Measurements from ENCODE around the gene VTI1A. TPM values are rescaled to one million over a fixed set of nuclear protein-coding genes. Genes with fewer than 3 reads are reported as not detected.
"Not testable (repeated sequence)": the region's sequence is repeated elsewhere in the genome, so short reads cannot be mapped to it uniquely, and the experiment has no call there.

The VTI1A gene
- total RNA-seq, 3 donors from 2014 or later (not counting 1 experiment from before 2014, with no cell fraction given) = 62.6 to 77.6 (median 68.2) TPM

- Histone ChIP-seq H3K27me3 (ENCODE audit: control insufficient read depth, insufficient read depth, low read length) (no peaks in the 10 kb centered on the region), H3K9me3 (ENCODE audit: control insufficient read depth, insufficient read depth, low read length) (no peaks in the 10 kb centered on the region), H3K36me3 (ENCODE audit: control insufficient read depth, insufficient read depth, low read length) (no peaks in the 10 kb centered on the region), H3K4me3 (ENCODE audit: low read length) (no peak overlapping the region), H3K27ac (ENCODE audit: low read length) (no peak overlapping the region), H3K4me1 (ENCODE audit: control insufficient read depth, insufficient read depth, low read length) (no peaks in the 10 kb centered on the region)
- 95% methylated on average over 1 of the region's 2 CpGs for WGBS (ENCODE audit: insufficient coverage)
- no peak for ATAC-seq
- H3K4me1 Mint-ChIP-seq = peaks cover under 1 to 7% of the 10 kb centered on the region in 2 donors
- H3K27ac Mint-ChIP-seq = no peak overlapping the region
- TF ChIP-seq CTCF (IDR thresholded peaks at IDR 0.05) = no peak
- no peak overlapping the region for H3K4me3 Mint-ChIP-seq
- H3K27me3 Mint-ChIP-seq (ENCODE audit: low read depth in 2 of 2) = no peaks in the 10 kb centered on the region
- intact Hi-C loops (cut with micrococcal nuclease) = no loop called here
- H3K36me3 Mint-ChIP-seq = no peaks in the 10 kb centered on the region
- H3K9me3 Mint-ChIP-seq = no peaks in the 10 kb centered on the region
- no peak for DNase-seq
Measured at GRCh38 chr10:112724404-112724991, 277.5 kb downstream of the VTI1A start.

- H3K4me1 ChIP-seq (ENCODE audit: control insufficient read depth, insufficient read depth, low read length) = no peaks in the 10 kb centered on the region
- DNase-seq = no peak
- H3K4me3 ChIP-seq (ENCODE audit: low read length) = no peak overlapping the region
- H3K36me3 Mint-ChIP-seq = no peaks in the 10 kb centered on the region
- H3K4me3 Mint-ChIP-seq = no peak overlapping the region
- WGBS (ENCODE audit: insufficient coverage) = 88% methylated on average over 2 of the region's 3 CpGs
- ATAC-seq = no peak
- intact Hi-C loops (cut with micrococcal nuclease) = no loop called here
- H3K9me3 Mint-ChIP-seq = no peaks in the 10 kb centered on the region
- TF ChIP-seq CTCF (IDR thresholded peaks at IDR 0.05) = no peak
- H3K36me3 ChIP-seq (ENCODE audit: control insufficient read depth, insufficient read depth, low read length) = no peaks in the 10 kb centered on the region
- no peak overlapping the region for H3K27ac Mint-ChIP-seq
- no peaks in the 10 kb centered on the region for H3K9me3 ChIP-seq (ENCODE audit: control insufficient read depth, insufficient read depth, low read length)
- peaks cover 0 to 6% of the 10 kb centered on the region in 2 donors for H3K4me1 Mint-ChIP-seq
- no peaks in the 10 kb centered on the region for H3K27me3 Mint-ChIP-seq (ENCODE audit: low read depth in 2 of 2)
- no peak overlapping the region for H3K27ac ChIP-seq (ENCODE audit: low read length)
- no peaks in the 10 kb centered on the region for H3K27me3 ChIP-seq (ENCODE audit: control insufficient read depth, insufficient read depth, low read length)
Measured at GRCh38 chr10:112728118-112728883, 281.3 kb downstream of the VTI1A start.

- H3K4me3 ChIP-seq (ENCODE audit: low read length) = no peak overlapping the region
- TF ChIP-seq CTCF (IDR thresholded peaks at IDR 0.05) = no peak
- peaks cover 0 to 6% of the 10 kb centered on the region in 2 donors for H3K4me1 Mint-ChIP-seq
- H3K27me3 ChIP-seq (ENCODE audit: control insufficient read depth, insufficient read depth, low read length) = no peaks in the 10 kb centered on the region
- ATAC-seq (no peak), DNase-seq (no peak)
- no peaks in the 10 kb centered on the region for H3K4me1 ChIP-seq (ENCODE audit: control insufficient read depth, insufficient read depth, low read length)
- H3K36me3 ChIP-seq (ENCODE audit: control insufficient read depth, insufficient read depth, low read length) = no peaks in the 10 kb centered on the region
- intact Hi-C loops (cut with micrococcal nuclease) = no loop called here
- H3K27me3 Mint-ChIP-seq (ENCODE audit: low read depth in 2 of 2) = no peaks in the 10 kb centered on the region
- no peaks in the 10 kb centered on the region for H3K36me3 Mint-ChIP-seq
- no peak overlapping the region for H3K27ac Mint-ChIP-seq
- no peaks in the 10 kb centered on the region for H3K9me3 ChIP-seq (ENCODE audit: control insufficient read depth, insufficient read depth, low read length)
- H3K9me3 Mint-ChIP-seq = no peaks in the 10 kb centered on the region
- H3K27ac ChIP-seq (ENCODE audit: low read length) = no peak overlapping the region
- H3K4me3 Mint-ChIP-seq = no peak overlapping the region
Measured at GRCh38 chr10:112728997-112729396, 282.0 kb downstream of the VTI1A start.

- not testable (repeated sequence) for ATAC-seq; H3K4me1 ChIP-seq (ENCODE audit: control insufficient read depth, insufficient read depth, low read length); H3K27ac ChIP-seq (ENCODE audit: low read length); H3K4me3 Mint-ChIP-seq; H3K27me3 Mint-ChIP-seq (ENCODE audit: low read depth in 2 of 2); H3K27me3 ChIP-seq (ENCODE audit: control insufficient read depth, insufficient read depth, low read length); H3K4me3 ChIP-seq (ENCODE audit: low read length); H3K9me3 Mint-ChIP-seq; DNase-seq; H3K36me3 Mint-ChIP-seq; H3K4me1 Mint-ChIP-seq; H3K36me3 ChIP-seq (ENCODE audit: control insufficient read depth, insufficient read depth, low read length); H3K27ac Mint-ChIP-seq; H3K9me3 ChIP-seq (ENCODE audit: control insufficient read depth, insufficient read depth, low read length)
- intact Hi-C loops (cut with micrococcal nuclease) = loop anchor here (10.0 kb wide), 1 partner anchor 1287 kb away; no protein-coding TSS in a partner anchor
- WGBS (ENCODE audit: insufficient coverage) = no CpG with 5 or more reads among the region's 3 CpGs
Measured at GRCh38 chr10:112731450-112731849, 284.4 kb downstream of the VTI1A start.
